GM12878 (cell line): ENCODE measurements around the gene FABP7. TPM values are rescaled to one million over a fixed set of nuclear protein-coding genes. Genes with fewer than 3 reads are reported as not detected.

Experiments used
- ATAC-seq: fragments of 200-7000 bp; cut with Tn5 transposase; 3 replicates; pipeline ENCODE4 v1.9.1; 2020; ENCODE audit warnings: mild to moderate bottlenecking, moderate library complexity
- BruUV-seq: library from RNA; stranded (reverse); fragments of 400-500 nt; replicated peaks from 2 replicates; lab custom pipeline; 2021; lab: Mats Ljungman, UMichigan
- CTCF ChIA-PET: fragments of 300-600 bp; sonication (Branson Sonifier 250); formaldehyde crosslinking; extraction: SDS; loops from one replicate; lab custom pipeline; 2021; ENCODE audit warnings: inconsistent platforms; lab: Yijun Ruan, JAX
- POLR2A ChIA-PET: fragments of 350-600 bp; formaldehyde crosslinking; extraction: SDS; loops from one replicate; lab custom pipeline; 2021; ENCODE audit warnings: inconsistent platforms; lab: Charles Lee
- RAD21 ChIA-PET: fragments of 300-600 bp; sonication (Branson Sonifier 250); formaldehyde crosslinking; loops from one replicate; lab custom pipeline; 2023; ENCODE audit warnings: antibody characterized with exemption; ENCODE audit not compliant: unreplicated experiment; lab: Charles Lee
- SMC1A ChIA-PET: fragments of 300-600 bp; sonication (Branson Sonifier 250); formaldehyde crosslinking; loops from one replicate; lab custom pipeline; 2023; ENCODE audit not compliant: unreplicated experiment, uncharacterized antibody; lab: Charles Lee
- DNase-seq: peaks from one replicate; pipeline ENCODE4 v3.0.0-alpha.2; 2011; ENCODE audit warnings: low read depth, low spot score
- FAIRE-seq: peaks from 3 replicates; lab custom pipeline; 2011; peaks lifted over from hg19 to GRCh38; lab: Jason Lieb, UNC
- H2AFZ ChIP-seq: 2 replicates; pipeline ENCODE4 v1.6.0; 2011; ENCODE audit warnings: low read depth, low read length, control low read depth; ENCODE audit not compliant: control insufficient read depth
- H3K27ac ChIP-seq: 2 replicates; pipeline ENCODE4 v1.5.1; 2011; ENCODE audit warnings: control low read depth; ENCODE audit not compliant: control insufficient read depth, insufficient read depth
- H3K27me3 ChIP-seq, 2 experiments: replicated peaks in 1 of 2; 2 replicates each; pipeline versions ENCODE4 v1.6.0 to v1.6.1; 2011; ENCODE audit warnings: low read length in 1 of 2; ENCODE audit not compliant: control insufficient read depth in 2 of 2, insufficient read depth in 2 of 2
- H3K36me3 ChIP-seq, 2 experiments: 2 replicates each; pipeline ENCODE4 v1.5.1; 2011; ENCODE audit warnings: low read length in 1 of 2; ENCODE audit not compliant: control insufficient read depth in 2 of 2, insufficient read depth in 2 of 2
- H3K4me1 ChIP-seq: 2 replicates; pipeline ENCODE4 v1.6.1; 2011; ENCODE audit warnings: mild to moderate bottlenecking, low read length, moderate library complexity, mixed read lengths; ENCODE audit not compliant: control insufficient read depth, insufficient read depth
- H3K4me2 ChIP-seq: 2 replicates; pipeline ENCODE4 v1.6.0; 2011; ENCODE audit warnings: control low read depth; ENCODE audit not compliant: control insufficient read depth, insufficient read depth
- H3K4me3 ChIP-seq: fragments of 200-600 bp; sonication (generic); 2 replicates; pipeline ENCODE4 v1.5.1; 2016
- H3K79me2 ChIP-seq: 2 replicates; pipeline ENCODE4 v1.6.0; 2011; ENCODE audit warnings: low read length; ENCODE audit not compliant: control insufficient read depth, insufficient read depth
- H3K9ac ChIP-seq: 2 replicates; pipeline ENCODE4 v1.8.0; 2011; ENCODE audit warnings: low read length, control low read depth, mixed read lengths; ENCODE audit not compliant: control insufficient read depth, insufficient read depth
- H3K9me3 ChIP-seq: replicated peaks from 3 replicates; pipeline ENCODE4 v1.5.1; 2011; ENCODE audit warnings: mild to moderate bottlenecking, low read length; ENCODE audit not compliant: control insufficient read depth, insufficient read depth
- H4K20me1 ChIP-seq: 2 replicates; pipeline ENCODE4 v1.6.0; 2011; ENCODE audit not compliant: control insufficient read depth, insufficient read depth
- BACH1 ChIP-seq: fragments of 450-650 bp; IDR thresholded peaks from 2 replicates; pipeline ENCODE4 v1.6.1; 2017; ENCODE audit warnings: mild to moderate bottlenecking, borderline replicate concordance
- BHLHE40 ChIP-seq, 2 experiments: fragments of 450-650 bp in 1 of 2; IDR thresholded peaks; 2 replicates each; pipeline ENCODE4 v1.6.1; 2011 to 2017; ENCODE audit warnings: low read depth in 2 of 2, borderline replicate concordance in 1 of 2, improper control_type of control experiment in 1 of 2, low read length in 1 of 2, mild to moderate bottlenecking in 1 of 2
- FOXK2 ChIP-seq: fragments of 450-650 bp; IDR thresholded peaks from 2 replicates; pipeline ENCODE4 v1.6.1; 2017; ENCODE audit warnings: mild to moderate bottlenecking, moderate library complexity
- HCFC1 ChIP-seq: fragments of 150-350 bp; IDR thresholded peaks from 2 replicates; pipeline ENCODE4 v1.6.1; 2014; ENCODE audit warnings: low read length
- IRF4 ChIP-seq: IDR thresholded peaks from 2 replicates; pipeline ENCODE4 v1.6.1; 2011; ENCODE audit warnings: low read depth, low read length
- JUND ChIP-seq: IDR thresholded peaks from 2 replicates; pipeline ENCODE4 v1.6.1; 2012; ENCODE audit warnings: low read depth, mild to moderate bottlenecking, low read length, improper control_type of control experiment, moderate library complexity
- MLLT1 ChIP-seq: fragments of 450-650 bp; IDR thresholded peaks from 2 replicates; pipeline ENCODE4 v1.6.1; 2016; ENCODE audit warnings: mild to moderate bottlenecking
- NR2C2 ChIP-seq: IDR thresholded peaks from 2 replicates; pipeline ENCODE4 v1.6.1; 2011; ENCODE audit warnings: borderline replicate concordance, low read depth; ENCODE audit not compliant: control insufficient read depth, insufficient read length
- NRF1 ChIP-seq: conservative IDR thresholded peaks from 2 replicates; pipeline ENCODE4 v1.6.1; 2011; ENCODE audit warnings: mild to moderate bottlenecking, low read depth, low read length, improper control_type of control experiment
- PML ChIP-seq: IDR thresholded peaks from 2 replicates; pipeline ENCODE4 v1.6.1; 2012; ENCODE audit warnings: low read length, inconsistent platforms
- RELA ChIP-seq: fragments of 450-650 bp; IDR thresholded peaks from 2 replicates; pipeline ENCODE4 v1.8.0; 2014; ENCODE audit warnings: borderline replicate concordance; ENCODE audit not compliant: partially characterized antibody
- SPI1 ChIP-seq: IDR thresholded peaks from 2 replicates; pipeline ENCODE4 v1.6.1; 2011; ENCODE audit warnings: low read depth, mild to moderate bottlenecking, low read length, moderate library complexity, borderline replicate concordance; ENCODE audit not compliant: insufficient read depth
- SRF ChIP-seq, 2 experiments: IDR thresholded peaks; 2 replicates each; pipeline ENCODE4 v1.6.1; 2011; ENCODE audit warnings: low read depth in 2 of 2, low read length in 2 of 2, mild to moderate bottlenecking in 1 of 2, moderate library complexity in 1 of 2
- TBL1XR1 ChIP-seq: IDR thresholded peaks from 2 replicates; pipeline ENCODE4 v1.6.1; 2012; ENCODE audit warnings: low read depth, low read length, improper control_type of control experiment
- in situ Hi-C: fragments of 300-500 bp; cut with MboI; formaldehyde crosslinking; loops from 9 replicates; pipeline ENCODE4 v1.14.3; 2018; ENCODE audit warnings: mixed read lengths
- intact Hi-C: fragments of 100-400 bp; cut with micrococcal nuclease; formaldehyde crosslinking; loops from one replicate; pipeline ENCODE4 v1.14.2; 2022; ENCODE audit not compliant: unreplicated experiment
- polyA plus RNA-seq, 11 experiments: library from polyadenylated mRNA; depleted of rRNA in 4 of 11; unstranded in 6 of 11; stranded (reverse) in 5 of 11; fragments of >200 nt; fragmentation: Nextera tagmentation in 4 of 11; fragmentation: Illumina TruSeq in 1 of 11; extraction: Ambion mirVana in 4 of 11; extraction: Trizol in 1 of 11; gene quantifications; 1 replicate in 1 of 11; 2 replicates in 10 of 11; pipeline versions ENCODE4 v1.2.1 to v1.2.3, GENCODE V29; 2011 to 2016; ENCODE audit warnings: inconsistent platforms in 2 of 11, missing spikeins in 2 of 11, low read depth in 1 of 11
- total RNA-seq, 4 experiments: library from RNA; depleted of rRNA in 3 of 4; stranded (reverse); fragments of >200 nt in 3 of 4; fragmentation: Illumina TruSeq in 1 of 4; extraction: Trizol in 1 of 4; gene quantifications; 2 replicates each; pipeline versions ENCODE4 v1.2.1 to v1.2.3, GENCODE V29; 2013 to 2021
- TF ChIP-seq, protein P1 (sequence below): IDR thresholded peaks from 2 replicates; pipeline ENCODE4 v1.6.1; 2012; ENCODE audit warnings: low read depth, low read length, improper control_type of control experiment

The FABP7 gene
- total and polyA plus RNA-seq, 10 of the 15 experiments (the other 5 are each of a cell fraction or from before 2014, with no cell fraction given), result not detected

- no TSS peak for BruUV-seq
- SMC1A ChIA-PET, result interaction anchor here (0.6 to 1.2 kb wide), 3 partner anchors 17 to 23 kb away, joined by 3 read pairs; no protein-coding TSS in a partner anchor
- RAD21 ChIA-PET, result no interaction called here
- no peaks in the 10 kb centered on the region for H3K36me3 ChIP-seq
- H3K9me3 ChIP-seq, result no peaks in the 10 kb centered on the region
- no peak overlapping the region for H2AFZ ChIP-seq
- no peaks in the 10 kb centered on the region for H3K79me2 ChIP-seq
- no peak for FAIRE-seq
- H3K9ac ChIP-seq, result no peak overlapping the region
- no peak overlapping the region for H3K27ac ChIP-seq
- DNase-seq, result no peak
- no peak for ATAC-seq
- CTCF ChIA-PET, result no interaction called here
- TF ChIP-seq IRF4 (no peak), JUND (no peak), NRF1 (no peak), HCFC1 (no peak), BACH1 (no peak), FOXK2 (no peak), RELA (no peak), BHLHE40 (IDR thresholded peaks at IDR 0.05; ENCODE audit: borderline replicate concordance in 1 of 2, low read depth in 2 of 2, low read length in 1 of 2) (no peak), TBL1XR1 (no peak), PML (no peak), SRF (IDR thresholded peaks at IDR 0.05; ENCODE audit: low read depth in 2 of 2, low read length in 2 of 2) (no peak), NR2C2 (no peak), SPI1 (no peak), MLLT1 (no peak)
- TF ChIP-seq, protein P1, sequence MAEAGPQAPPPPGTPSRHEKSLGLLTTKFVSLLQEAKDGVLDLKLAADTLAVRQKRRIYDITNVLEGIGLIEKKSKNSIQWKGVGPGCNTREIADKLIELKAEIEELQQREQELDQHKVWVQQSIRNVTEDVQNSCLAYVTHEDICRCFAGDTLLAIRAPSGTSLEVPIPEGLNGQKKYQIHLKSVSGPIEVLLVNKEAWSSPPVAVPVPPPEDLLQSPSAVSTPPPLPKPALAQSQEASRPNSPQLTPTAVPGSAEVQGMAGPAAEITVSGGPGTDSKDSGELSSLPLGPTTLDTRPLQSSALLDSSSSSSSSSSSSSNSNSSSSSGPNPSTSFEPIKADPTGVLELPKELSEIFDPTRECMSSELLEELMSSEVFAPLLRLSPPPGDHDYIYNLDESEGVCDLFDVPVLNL, result no peak
- in situ Hi-C loops (no loop called here), intact Hi-C loops (no loop called here)
- H3K4me3 ChIP-seq, result no peak overlapping the region
- H3K27me3 ChIP-seq, result no peaks in the 10 kb centered on the region
- no peak overlapping the region for H3K4me2 ChIP-seq
- no peaks in the 10 kb centered on the region for H4K20me1 ChIP-seq
- no peaks in the 10 kb centered on the region for H3K4me1 ChIP-seq
- POLR2A ChIA-PET, result no interaction called here
These were observed 3.5 kb upstream of the FABP7 start for GRCh38 chr6:122775975-122776374.
